HEK293 (cell line): ENCODE data around the gene SLC30A3.

Source experiments
- CTCF ChIA-PET: fragments of 350-600 bp; formaldehyde crosslinking; extraction: SDS; loops from one replicate; lab custom pipeline; 2021; ENCODE audit warnings: antibody characterized with exemption; lab: Yijun Ruan, JAX
- POLR2A ChIA-PET: fragments of 300-600 bp; formaldehyde crosslinking; extraction: SDS; loops from one replicate; lab custom pipeline; 2020; ENCODE audit warnings: antibody characterized with exemption, inconsistent platforms; lab: Yijun Ruan, JAX
- H3K27ac ChIP-seq: fragments of 200-500 bp; sonication (Bioruptor generic); 2 replicates; pipeline ENCODE4 v1.5.1; 2014; ENCODE audit warnings: low read depth, low read length, control low read depth, inconsistent platforms; ENCODE audit errors: extremely low read depth
- H3K36me3 ChIP-seq, 2 experiments: fragments of 200-500 bp in 1 of 2; sonication (Bioruptor generic) in 1 of 2; 1 replicate in 1 of 2; 2 replicates in 1 of 2; pipeline ENCODE4 v1.5.1; 2014 to 2017; ENCODE audit warnings: inconsistent platforms in 2 of 2, low read length in 2 of 2; ENCODE audit not compliant: control insufficient read depth in 2 of 2, insufficient read depth in 1 of 2
- H3K4me1 ChIP-seq: fragments of 200-500 bp; sonication (Bioruptor generic); 2 replicates; pipeline ENCODE4 v1.5.1; 2014; ENCODE audit warnings: mild to moderate bottlenecking, low read length, inconsistent platforms; ENCODE audit not compliant: control insufficient read depth, insufficient read depth
- H3K4me3 ChIP-seq: 2 replicates; pipeline ENCODE4 v1.5.1; 2011; ENCODE audit warnings: low read depth, mild to moderate bottlenecking, control low read depth, low read length, moderate library complexity
- H3K9me3 ChIP-seq: fragments of 200-500 bp; sonication (Bioruptor generic); 2 replicates; pipeline ENCODE4 v1.5.1; 2014; ENCODE audit warnings: low read depth, low read length, inconsistent platforms; ENCODE audit not compliant: control insufficient read depth, insufficient read depth
- HIC1 ChIP-seq: fragments of 450-650 bp; formaldehyde crosslinking; IDR thresholded peaks from 2 replicates; pipeline ENCODE4 v1.5.1; 2016; ENCODE audit warnings: missing biosample characterization, missing genetic modification characterization
- KLF16 ChIP-seq: fragments of 450-650 bp; formaldehyde crosslinking; IDR thresholded peaks from 2 replicates; pipeline ENCODE4 v1.5.1; 2017; ENCODE audit warnings: missing biosample characterization, missing genetic modification characterization
- KLF7 ChIP-seq: fragments of 450-650 bp; formaldehyde crosslinking; IDR thresholded peaks from 2 replicates; pipeline ENCODE4 v1.5.1; 2016; ENCODE audit warnings: missing biosample characterization, missing genetic modification characterization, borderline replicate concordance
- KLF9 ChIP-seq: fragments of 450-650 bp; formaldehyde crosslinking; IDR thresholded peaks from 2 replicates; pipeline ENCODE4 v1.5.1; 2016; ENCODE audit warnings: missing biosample characterization, missing genetic modification characterization, low read depth
- PBX3 ChIP-seq: sonication (generic); formaldehyde crosslinking; IDR thresholded peaks from 2 replicates; pipeline ENCODE4 v1.8.1; 2022; ENCODE audit warnings: mild to moderate bottlenecking, moderate library complexity, missing genetic modification reagents
- REPIN1 ChIP-seq: fragments of 450-650 bp; formaldehyde crosslinking; IDR thresholded peaks from 2 replicates; pipeline ENCODE4 v1.5.1; 2017; ENCODE audit warnings: missing biosample characterization, missing genetic modification characterization, low read depth
- WT1 ChIP-seq: fragments of 450-650 bp; formaldehyde crosslinking; IDR thresholded peaks from 2 replicates; pipeline ENCODE4 v1.5.1; 2016; ENCODE audit warnings: missing biosample characterization, missing genetic modification characterization
- ZBTB26 ChIP-seq: fragments of 450-650 bp; formaldehyde crosslinking; optimal IDR thresholded peaks from 2 replicates; pipeline ENCODE3; 2016; ENCODE audit warnings: missing biosample characterization, mild to moderate bottlenecking, missing genetic modification characterization
- ZBTB7A ChIP-seq: fragments of 450-650 bp; formaldehyde crosslinking; IDR thresholded peaks from 2 replicates; pipeline ENCODE4 v1.5.1; 2016; ENCODE audit warnings: low read depth, missing biosample characterization, missing genetic modification characterization
- ZNF211 ChIP-seq: fragments of 450-650 bp; formaldehyde crosslinking; IDR thresholded peaks from 2 replicates; pipeline ENCODE4 v1.5.1; 2016; ENCODE audit warnings: low read depth, missing biosample characterization, missing genetic modification characterization
- ZNF239 ChIP-seq: fragments of 450-650 bp; formaldehyde crosslinking; IDR thresholded peaks from 2 replicates; pipeline ENCODE4 v1.5.1; 2016; ENCODE audit warnings: missing biosample characterization, missing genetic modification characterization
- ZNF335 ChIP-seq: fragments of 450-650 bp; formaldehyde crosslinking; conservative IDR thresholded peaks from 2 replicates; pipeline ENCODE4 v1.5.1; 2016; ENCODE audit warnings: missing biosample characterization, missing genetic modification characterization
- ZNF391 ChIP-seq: fragments of 450-650 bp; formaldehyde crosslinking; IDR thresholded peaks from 2 replicates; pipeline ENCODE4 v1.5.1; 2016; ENCODE audit warnings: low read depth, missing biosample characterization, missing genetic modification characterization, borderline replicate concordance
- ZNF473 ChIP-seq: fragments of 450-650 bp; formaldehyde crosslinking; IDR thresholded peaks from 2 replicates; pipeline ENCODE4 v1.5.1; 2017; ENCODE audit warnings: missing biosample characterization, missing genetic modification characterization
- ZNF518A ChIP-seq: fragments of 450-650 bp; formaldehyde crosslinking; conservative IDR thresholded peaks from 2 replicates; pipeline ENCODE4 v1.5.1; 2016; ENCODE audit warnings: low read depth, missing biosample characterization, missing genetic modification characterization
- ZNF629 ChIP-seq: fragments of 450-650 bp; formaldehyde crosslinking; IDR thresholded peaks from 2 replicates; pipeline ENCODE4 v1.5.1; 2017; ENCODE audit warnings: missing biosample characterization, missing genetic modification characterization
- ZNF658 ChIP-seq: fragments of 450-650 bp; formaldehyde crosslinking; IDR thresholded peaks from 2 replicates; pipeline ENCODE4; 2016; ENCODE audit warnings: missing biosample characterization, missing genetic modification characterization
- ZNF704 ChIP-seq: fragments of 450-650 bp; formaldehyde crosslinking; IDR thresholded peaks from 2 replicates; pipeline ENCODE4 v1.5.1; 2016; ENCODE audit warnings: missing biosample characterization, missing genetic modification characterization
- ZXDB ChIP-seq: fragments of 450-650 bp; formaldehyde crosslinking; IDR thresholded peaks from 2 replicates; pipeline ENCODE4 v1.5.1; 2016; ENCODE audit warnings: missing biosample characterization, missing genetic modification characterization

The SLC30A3 gene

GRCh38 chr2:27296481-27296880 is 33.6 kb upstream of the SLC30A3 start:
- ChIA-PET POLR2A (no interaction called here), CTCF (interaction anchor here (0.6 to 17.4 kb wide), 2 partner anchors 14 to 50 kb away, joined by 3 to 211 read pairs; partner anchors contain the start of gene TRIM54)
- no peak overlapping the region for H3K27ac ChIP-seq
- H3K4me3 ChIP-seq: no peak overlapping the region
- H3K9me3 ChIP-seq: no peaks in the 10 kb centered on the region
- TF ChIP-seq ZNF335 (tag by site-specific recombination) (no peak), HIC1 (tag by site-specific recombination) (no peak), ZNF704 (tag by site-specific recombination) (no peak), PBX3 (CRISPR knock-in tag) (no peak), REPIN1 (tag by site-specific recombination) (no peak), KLF9 (tag by site-specific recombination) (no peak), KLF16 (no peak), ZBTB7A (tag by site-specific recombination) (no peak), ZNF211 (tag by site-specific recombination) (no peak), KLF7 (tag by site-specific recombination) (no peak), ZNF658 (tag by site-specific recombination) (no peak), ZNF518A (tag by site-specific recombination) (no peak), ZNF391 (tag by site-specific recombination) (no peak), ZNF629 (tag by site-specific recombination) (no peak)
- no peaks in the 10 kb centered on the region for H3K36me3 ChIP-seq
- H3K4me1 ChIP-seq: peaks cover 13% of the 10 kb centered on the region

DNA sequence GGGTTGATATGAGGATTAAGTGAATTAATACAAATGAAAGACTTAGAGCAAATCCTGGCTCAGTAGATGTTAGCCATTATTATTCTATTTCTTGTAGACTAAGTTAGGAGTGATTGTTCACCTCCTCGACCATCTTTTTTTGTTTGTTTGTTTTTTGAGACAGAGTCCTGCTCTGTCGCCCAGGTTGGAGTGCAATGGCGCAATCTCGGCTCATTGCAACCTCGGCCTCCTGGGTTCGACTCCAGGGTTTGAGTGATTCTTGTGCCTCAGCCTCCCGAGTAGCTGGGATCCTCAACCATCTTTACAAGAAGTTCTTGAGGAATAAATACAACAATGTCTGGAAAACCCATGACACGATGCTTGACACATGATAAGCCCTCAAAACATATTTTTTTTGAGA is 32.1 kb upstream of the SLC30A3 start:
- no peak overlapping the region for H3K4me3 ChIP-seq
- peaks cover 13% of the 10 kb centered on the region for H3K4me1 ChIP-seq
- ChIA-PET POLR2A (no interaction called here), CTCF (interaction anchor here (1.2 to 17.4 kb wide), 4 partner anchors 8 to 193 kb away, joined by 3 to 211 read pairs (median 32); partner anchors contain the start of gene TRIM54)
- H3K36me3 ChIP-seq: no peaks in the 10 kb centered on the region
- H3K9me3 ChIP-seq: no peaks in the 10 kb centered on the region
- H3K27ac ChIP-seq: no peak overlapping the region
- TF ChIP-seq ZXDB (tag by site-specific recombination) (no peak), WT1 (tag by site-specific recombination) (no peak), ZNF518A (tag by site-specific recombination) (no peak), ZNF473 (no peak), ZBTB26 (tag by site-specific recombination) (no peak), ZNF239 (tag by site-specific recombination) (no peak)
